Measurements from ENCODE around the gene FMNL2. TPM values are rescaled to one million over a fixed set of nuclear protein-coding genes. Genes with fewer than 3 reads are reported as not detected.

The FMNL2 gene
- total RNA-seq, 1 donor from 2014 or later: 5.5 TPM

- intact Hi-C loops (cut with micrococcal nuclease): no loop called here
- Histone ChIP-seq H3K36me3 (peaks cover 8% of the 10 kb centered on the region), H3K9me3 (replicated peaks) (no peaks in the 10 kb centered on the region), H3K27ac (replicated peaks) (no peak overlapping the region), H3K4me1 (peaks cover 50% of the 10 kb centered on the region), H3K27me3 (ENCODE audit: low read depth) (no peaks in the 10 kb centered on the region), H3K4me3 (no peak overlapping the region)
- DNase-seq: no peak
- TF ChIP-seq CTCF (IDR thresholded peaks at IDR 0.05; ENCODE audit: borderline replicate concordance): no peak
Measured at GRCh38 chr2:152339556-152340286, 4.7 kb downstream of the FMNL2 start.

- Histone ChIP-seq H3K27ac (replicated peaks) (no peak overlapping the region), H3K36me3 (peaks cover 8% of the 10 kb centered on the region), H3K9me3 (replicated peaks) (no peaks in the 10 kb centered on the region), H3K4me3 (no peak overlapping the region), H3K27me3 (ENCODE audit: low read depth) (no peaks in the 10 kb centered on the region), H3K4me1 (peaks cover 23% of the 10 kb centered on the region)
- TF ChIP-seq CTCF (IDR thresholded peaks at IDR 0.05; ENCODE audit: borderline replicate concordance): no peak
- intact Hi-C loops (cut with micrococcal nuclease): no loop called here
- DNase-seq: no peak
Measured at GRCh38 chr2:152342259-152343046, 7.5 kb downstream of the FMNL2 start.

GRCh38 chr2:152343426-152343825 is 8.5 kb downstream of the FMNL2 start:
- Histone ChIP-seq H3K9me3 (replicated peaks) (no peaks in the 10 kb centered on the region), H3K4me1 (peaks cover 21% of the 10 kb centered on the region), H3K36me3 (peaks cover 8% of the 10 kb centered on the region), H3K27me3 (ENCODE audit: low read depth) (no peaks in the 10 kb centered on the region), H3K27ac (replicated peaks) (no peak overlapping the region), H3K4me3 (no peak overlapping the region)
- DNase-seq: no peak
- no peak for TF ChIP-seq CTCF (IDR thresholded peaks at IDR 0.05; ENCODE audit: borderline replicate concordance)
- intact Hi-C loops (cut with micrococcal nuclease): no loop called here

GRCh38 chr2:152344579-152345195 is 9.7 kb downstream of the FMNL2 start:
- intact Hi-C loops (cut with micrococcal nuclease): no loop called here
- peaks cover 21% of the 10 kb centered on the region for H3K4me1 ChIP-seq
- H3K9me3 ChIP-seq (replicated peaks): no peaks in the 10 kb centered on the region
- H3K27me3 ChIP-seq (ENCODE audit: low read depth): no peaks in the 10 kb centered on the region
- H3K36me3 ChIP-seq: peaks cover 8% of the 10 kb centered on the region
- DNase-seq: no peak
- H3K4me3 ChIP-seq: no peak overlapping the region
- TF ChIP-seq CTCF (IDR thresholded peaks at IDR 0.05; ENCODE audit: borderline replicate concordance): no peak
- H3K27ac ChIP-seq (replicated peaks): no peak overlapping the region

- no peak for TF ChIP-seq CTCF (IDR thresholded peaks at IDR 0.05; ENCODE audit: borderline replicate concordance)
- DNase-seq: no peak
- intact Hi-C loops (cut with micrococcal nuclease): no loop called here
- Histone ChIP-seq H3K27me3 (ENCODE audit: low read depth) (no peaks in the 10 kb centered on the region), H3K4me1 (peaks cover 5% of the 10 kb centered on the region), H3K9me3 (replicated peaks) (no peaks in the 10 kb centered on the region), H3K27ac (replicated peaks) (no peak overlapping the region), H3K4me3 (no peak overlapping the region), H3K36me3 (peaks cover 8% of the 10 kb centered on the region)
Measured at GRCh38 chr2:152347076-152347475, 12.1 kb downstream of the FMNL2 start.
